DOHH2 (cell line): ENCODE results near the gene RNF150.

Experiments
- CTCF ChIP-seq: fragments of 200-600 bp; sonication (generic); IDR thresholded peaks from one replicate; pipeline ENCODE4 v1.5.1; 2014; ENCODE audit warnings: antibody characterized with exemption, mild to moderate bottlenecking, low read depth, low read length; ENCODE audit not compliant: poor library complexity, severe bottlenecking
- EZH2phosphoT487 ChIP-seq: fragments of 200-600 bp; sonication (generic); IDR thresholded peaks from 2 replicates; pipeline ENCODE4 v1.6.1; 2017; ENCODE audit warnings: borderline replicate concordance, mild to moderate bottlenecking, antibody characterized with exemption, low read length, moderate library complexity, mixed read lengths

GRCh38 chr4:141047228-141047884 is 85.9 kb downstream of the RNF150 start:
- TF ChIP-seq CTCF, result no peak
- no peak for TF ChIP-seq EZH2phosphoT487
